ENCODE results near the gene MTRF1. TPM values are rescaled to one million over a fixed set of nuclear protein-coding genes. Genes with fewer than 3 reads are reported as not detected.

The MTRF1 gene
- total and polyA plus RNA-seq, 2 of the 4 experiments (the other 2 are of a cell fraction), result 9.7 to 12.4 TPM

- Histone ChIP-seq H3K14ac (replicated peaks; ENCODE audit: low read depth, low read length) (no peak overlapping the region), H2BK120ac (ENCODE audit: low read depth, low read length) (peak overlapping the region; percentile 32), H3K27ac (ENCODE audit: insufficient read depth, low read length) (no peak overlapping the region), H3K4me1 (ENCODE audit: control insufficient read depth, insufficient read depth, low read length) (peaks cover 11% of the 10 kb centered on the region), H3K18ac (ENCODE audit: low read depth, low read length) (no peak overlapping the region; the same call in 1 of the 2 replicates), H2AFZ (replicated peaks; ENCODE audit: low read length, poor library complexity) (no peak overlapping the region), H3K23ac (ENCODE audit: low read depth, low read length) (no peak overlapping the region), H3K36me3 (ENCODE audit: control insufficient read depth, insufficient read depth, low read length) (peaks cover 4% of the 10 kb centered on the region), H3K4me3 (ENCODE audit: insufficient read depth, low read depth, low read length) (no peak overlapping the region), H2AK5ac (ENCODE audit: low read depth, low read length) (peak overlapping the region; percentile 73; the same call in 1 of the 2 replicates), H4K8ac (ENCODE audit: low read depth in 2 of 2, low read length in 2 of 2) (no peak overlapping the region), H3K9me3 (ENCODE audit: control insufficient read depth, insufficient read depth, low read length) (no peaks in the 10 kb centered on the region), H2BK15ac (ENCODE audit: low read depth, low read length) (0 out of 3 replicates have a peak overlapping the region, but pooled peaks have one; percentile 12), H4K20me1 (ENCODE audit: insufficient read depth, low read length) (no peaks in the 10 kb centered on the region), H3K56ac (ENCODE audit: extremely low read depth, insufficient read depth, low read length) (no peak overlapping the region), H2BK5ac (ENCODE audit: low read depth, low read length, poor library complexity, severe bottlenecking) (peak overlapping the region; percentile 4), H3K9ac (ENCODE audit: low read depth, low read length) (no peak overlapping the region), H4K91ac (ENCODE audit: insufficient read depth, low read depth, low read length) (peak overlapping the region; percentile 4; the same call in 1 of the 2 replicates), H4K5ac (ENCODE audit: low read depth, low read length) (peak overlapping the region; percentile 42; the same call in 1 of the 2 replicates), H3K9me1 (ENCODE audit: insufficient read depth, low read length) (peaks cover 4% of the 10 kb centered on the region; the same call in 1 of the 2 replicates), H3K4ac (ENCODE audit: low read depth, low read length) (peak overlapping the region; percentile 47; the same call in 1 of the 2 replicates), H2AK9ac (replicated peaks; ENCODE audit: low read depth, low read length, poor library complexity) (no peak overlapping the region), H3K79me1 (ENCODE audit: low read depth in 1 of 2, low read length in 2 of 2) (no peaks in the 10 kb centered on the region), H3K27me3 (ENCODE audit: control insufficient read depth, insufficient read depth, low read length) (no peaks in the 10 kb centered on the region), H3K4me2 (ENCODE audit: low read depth, low read length) (no peak overlapping the region), H2BK20ac (ENCODE audit: low read depth, low read length) (0 out of 2 replicates have a peak overlapping the region, but pooled peaks have one; percentile 40)
- CTCF ChIA-PET, result interaction anchor here (0.6 to 0.9 kb wide), 3 partner anchors 10 to 995 kb away, joined by 3 read pairs; no protein-coding TSS in a partner anchor
- intact Hi-C loops (cut with micrococcal nuclease) (loop anchor here (1.0 to 10.0 kb wide), 3 partner anchors 90 to 438 kb away; partner anchors contain the start of genes KBTBD6 and SLC25A15), in situ Hi-C loops (cut with MboI; ENCODE audit: low sequenced_read_pairs) (loop anchor here (10.0 kb wide), 1 partner anchor 148 kb away; no protein-coding TSS in a partner anchor), dilution Hi-C loops (cut with HindIII; ENCODE audit: low sequenced_read_pairs, unreplicated experiment) (no loop called here)
- DNase-seq (peak; percentile 40), ATAC-seq (ENCODE audit: low read depth) (peak; percentile 51)
- POLR2A ChIA-PET (ENCODE audit: unreplicated experiment), result no interaction called here
- no TSS peak for BruUV-seq (replicated peaks)
- 89% methylated on average over 1 of the region's 6 CpGs; no CpG with 5 or more reads in 1 of the 2 experiments for WGBS, 2 experiments (ENCODE audit: extremely low coverage in 2 of 2, insufficient read length in 1 of 2)
- TF ChIP-seq CTCF (conservative IDR thresholded peaks at IDR 0.05; ENCODE audit: low read depth, low read length) (peak; percentile 60), CEBPB (IDR thresholded peaks at IDR 0.05; ENCODE audit: low read depth, low read length) (no peak), NFE2L2 (IDR thresholded peaks at IDR 0.05; ENCODE audit: low read depth, low read length) (no peak), SMC3 (IDR thresholded peaks at IDR 0.05; ENCODE audit: low read depth, low read length) (peak; percentile 76), MAZ (IDR thresholded peaks at IDR 0.05; ENCODE audit: borderline replicate concordance, low read depth, low read length) (no peak), RFX5 (IDR thresholded peaks at IDR 0.05; ENCODE audit: low read depth, low read length) (no peak), FOS (IDR thresholded peaks at IDR 0.05; ENCODE audit: low read depth, low read length) (no peak), ELK1 (IDR thresholded peaks at IDR 0.05; ENCODE audit: borderline replicate concordance, low read depth, low read length) (no peak), RAD21 (IDR thresholded peaks at IDR 0.05; ENCODE audit: low read length) (peak; percentile 62), MXI1 (IDR thresholded peaks at IDR 0.05; ENCODE audit: borderline replicate concordance, low read depth, low read length) (no peak), CHD1 (IDR thresholded peaks at IDR 0.05; ENCODE audit: low read depth, low read length) (no peak), POLR2A (IDR thresholded peaks at IDR 0.05; ENCODE audit: low read depth, low read length) (no peak), USF2 (IDR thresholded peaks at IDR 0.05; ENCODE audit: low read depth, low read length) (no peak), BHLHE40 (IDR thresholded peaks at IDR 0.05; ENCODE audit: low read depth, low read length) (no peak), RCOR1 (IDR thresholded peaks at IDR 0.05; ENCODE audit: insufficient replicate concordance, low read length) (no peak)
Observed at GRCh38 chr13:41222259-41222852, 41.0 kb downstream of the MTRF1 start.

All from IMR-90 (cell line).